Neural cell (in vitro differentiated cells): ENCODE data around the gene RPUSD3. TPM values are rescaled to one million over a fixed set of nuclear protein-coding genes. Genes with fewer than 3 reads are reported as not detected.
"Not testable (repeated sequence)": the region's sequence is repeated elsewhere in the genome, so short reads cannot be mapped to it uniquely, and the experiment has no call there.

Experiments
- H2AFZ ChIP-seq: fragments of 200-600, 300-800 bp; sonication (generic), shearing (Covaris generic); 2 replicates; pipeline ENCODE4 v1.6.0; 2014; ENCODE audit warnings: low read depth, mild to moderate bottlenecking, antibody characterized with exemption, low read length, moderate library complexity
- H3F3A ChIP-seq: fragments of 200-600 bp; shearing (Covaris generic); 2 replicates; pipeline ENCODE4 v1.6.1; 2016; ENCODE audit warnings: mild to moderate bottlenecking, moderate library complexity, mixed read lengths, antibody characterized with exemption, low read length; ENCODE audit not compliant: insufficient read depth, poor library complexity, severe bottlenecking
- H3K27ac ChIP-seq: fragments of 200-600, 300-800 bp; sonication (generic), shearing (Covaris generic); 2 replicates; pipeline ENCODE4 v1.5.1; 2014; ENCODE audit warnings: mild to moderate bottlenecking, low read length, moderate library complexity
- H3K27me3 ChIP-seq: fragments of 300-800, 200-600 bp; sonication (generic), shearing (Covaris generic); 2 replicates; pipeline ENCODE4 v1.6.0; 2014; ENCODE audit warnings: mild to moderate bottlenecking, low read depth, low read length, moderate library complexity; ENCODE audit not compliant: insufficient read depth
- H3K36me3 ChIP-seq: fragments of 300-800, 200-600 bp; sonication (generic), shearing (Covaris generic); 2 replicates; pipeline ENCODE4 v1.5.1; 2014; ENCODE audit warnings: mild to moderate bottlenecking, antibody characterized with exemption, low read length, moderate library complexity; ENCODE audit not compliant: insufficient read depth
- H3K4me2 ChIP-seq: fragments of 300-800, 200-600 bp; sonication (generic), shearing (Covaris generic); 2 replicates; pipeline ENCODE4 v1.6.0; 2014; ENCODE audit warnings: mild to moderate bottlenecking, low read length
- H3K4me3 ChIP-seq: fragments of 300-800, 200-600 bp; sonication (generic), shearing (Covaris generic); 2 replicates; pipeline ENCODE4 v1.5.1; 2014; ENCODE audit warnings: mild to moderate bottlenecking, low read length, moderate library complexity
- H3K79me2 ChIP-seq: fragments of 200-600 bp; shearing (Covaris generic); replicated peaks from 2 replicates; pipeline ENCODE4 v1.6.0; 2014; ENCODE audit warnings: mild to moderate bottlenecking, low read length, moderate library complexity; ENCODE audit not compliant: insufficient read depth
- H3K9ac ChIP-seq: fragments of 300-800, 200-600 bp; sonication (generic), shearing (Covaris generic); 2 replicates; pipeline ENCODE4 v1.6.1; 2016; ENCODE audit warnings: mild to moderate bottlenecking, low read length, mixed read lengths
- H3K9me2 ChIP-seq: fragments of 200-600 bp; shearing (Covaris generic); 2 replicates; pipeline ENCODE4 v1.6.1; 2016; ENCODE audit warnings: mild to moderate bottlenecking, low read length, mixed read lengths; ENCODE audit not compliant: insufficient read depth
- H3K9me3 ChIP-seq: fragments of 200-600, 300-800 bp; sonication (generic), shearing (Covaris generic); 2 replicates; pipeline ENCODE4 v1.6.1; 2016; ENCODE audit warnings: mild to moderate bottlenecking, mixed run types, low read length, moderate library complexity, mixed read lengths
- H4K20me1 ChIP-seq: fragments of 200-600 bp; shearing (Covaris generic); 2 replicates; pipeline ENCODE4 v1.6.1; 2016; ENCODE audit warnings: mild to moderate bottlenecking, mixed run types; ENCODE audit not compliant: insufficient read depth
- CTCF ChIP-seq: fragments of 450-650 bp; IDR thresholded peaks from 2 replicates; pipeline ENCODE4 v1.5.1; 2014; ENCODE audit warnings: antibody characterized with exemption, mild to moderate bottlenecking, moderate library complexity; ENCODE audit not compliant: poor library complexity, severe bottlenecking
- EP300 ChIP-seq: fragments of 450-650 bp; conservative IDR thresholded peaks from 2 replicates; pipeline ENCODE4 v1.6.1; 2014; ENCODE audit warnings: antibody characterized with exemption, mild to moderate bottlenecking, moderate library complexity; ENCODE audit not compliant: poor library complexity, severe bottlenecking
- EZH2 ChIP-seq: fragments of 200-600, 300-800 bp; shearing (Covaris generic), sonication (generic); IDR thresholded peaks from 2 replicates; pipeline ENCODE4 v1.6.1; 2014; ENCODE audit warnings: antibody characterized with exemption, low read length, borderline replicate concordance, mild to moderate bottlenecking; ENCODE audit not compliant: insufficient read depth, poor library complexity, severe bottlenecking
- MXI1 ChIP-seq: fragments of 450-650 bp; conservative IDR thresholded peaks from 2 replicates; pipeline ENCODE4 v1.6.1; 2014; ENCODE audit warnings: antibody characterized with exemption, mild to moderate bottlenecking; ENCODE audit not compliant: poor library complexity, severe bottlenecking
- POLR2AphosphoS5 ChIP-seq: IDR thresholded peaks from 2 replicates; pipeline ENCODE4 v1.6.1; 2012
- RAD21 ChIP-seq: fragments of 450-650 bp; conservative IDR thresholded peaks from 2 replicates; pipeline ENCODE4 v1.6.1; 2014; ENCODE audit warnings: antibody characterized with exemption, mild to moderate bottlenecking, moderate library complexity
- REST ChIP-seq: IDR thresholded peaks from 2 replicates; pipeline ENCODE4 v1.6.1; 2012; ENCODE audit warnings: borderline replicate concordance
- SMC3 ChIP-seq: fragments of 450-650 bp; conservative IDR thresholded peaks from 2 replicates; pipeline ENCODE4 v1.6.1; 2014; ENCODE audit warnings: antibody characterized with exemption, mild to moderate bottlenecking, moderate library complexity; ENCODE audit not compliant: poor library complexity
- TAF1 ChIP-seq: IDR thresholded peaks from 2 replicates; pipeline ENCODE4 v1.6.1; 2012; ENCODE audit warnings: low read depth
- polyA plus RNA-seq: library from polyadenylated mRNA; depleted of rRNA; stranded (reverse); fragments of >200 nt; gene quantifications from 2 replicates; pipeline ENCODE4 v1.2.3, GENCODE V29; 2014

The RPUSD3 gene
- polyA plus RNA-seq, 1 donor from 2014 or later: 35.2 TPM

DNA sequence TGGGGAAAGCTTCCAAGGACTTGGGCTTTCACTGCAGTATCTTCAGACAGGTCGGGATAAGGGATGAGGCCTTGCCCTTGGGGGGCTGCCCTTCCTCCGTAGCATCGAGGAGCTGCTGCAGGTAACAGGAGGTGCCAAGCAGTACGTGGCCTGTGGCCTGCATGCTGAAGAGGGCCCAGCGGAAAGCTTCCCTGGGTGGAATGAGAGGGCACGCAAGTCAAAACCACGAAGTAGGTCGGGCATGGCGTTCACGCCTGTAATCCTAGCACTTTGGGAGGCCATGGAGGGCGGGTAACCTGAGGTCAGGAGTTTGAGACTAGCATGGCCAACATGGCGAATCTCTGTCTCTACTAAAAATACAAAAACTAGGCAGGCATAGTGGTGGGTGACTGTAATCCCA is 23.3 kb upstream of the RPUSD3 start:
- Histone ChIP-seq H3K27ac (no peak overlapping the region), H2AFZ (no peak overlapping the region)

DNA sequence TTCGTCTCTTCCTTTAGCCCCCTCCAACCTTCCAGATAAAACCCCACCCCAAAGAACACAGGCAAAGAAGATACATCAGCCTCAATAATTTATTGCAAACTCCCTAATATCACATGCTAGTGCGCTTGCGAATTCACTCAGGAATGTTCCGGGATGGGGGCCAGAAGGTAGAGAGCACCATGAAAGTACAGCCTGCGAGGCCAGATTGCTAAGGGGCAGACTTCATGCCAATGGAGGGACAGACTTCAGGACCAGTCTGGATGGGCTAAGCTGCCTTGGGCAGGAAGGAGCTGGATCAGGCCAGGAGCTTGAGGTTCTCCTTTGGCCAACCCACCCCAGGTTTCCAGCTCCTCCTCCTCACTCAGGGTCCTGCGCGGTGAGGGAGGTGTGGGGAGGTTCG is 22.8 kb upstream of the RPUSD3 start:
- H3K79me2 ChIP-seq: no peaks in the 10 kb centered on the region
- no peaks in the 10 kb centered on the region for H3K27me3 ChIP-seq
- no peak for TF ChIP-seq EP300
- no peaks in the 10 kb centered on the region for H3K36me3 ChIP-seq
- no peak overlapping the region for H3K9ac ChIP-seq
- no peak overlapping the region for H3K4me3 ChIP-seq
- no peak overlapping the region for H3K4me2 ChIP-seq
- no peaks in the 10 kb centered on the region for H3F3A ChIP-seq
- no peak overlapping the region for H2AFZ ChIP-seq
- no peak overlapping the region for H3K27ac ChIP-seq
- no peaks in the 10 kb centered on the region for H3K9me2 ChIP-seq
- H3K9me3 ChIP-seq: no peaks in the 10 kb centered on the region
- H4K20me1 ChIP-seq: no peaks in the 10 kb centered on the region

More for the DNA sequence above, 23.3 kb upstream of the RPUSD3 start:
- Histone ChIP-seq H3K36me3 (no peaks in the 10 kb centered on the region), H3K27me3 (no peaks in the 10 kb centered on the region), H3K9me3 (no peaks in the 10 kb centered on the region), H3K79me2 (no peaks in the 10 kb centered on the region), H3K9me2 (no peaks in the 10 kb centered on the region), H4K20me1 (no peaks in the 10 kb centered on the region), H3K4me3 (no peak overlapping the region), H3K4me2 (no peak overlapping the region), H3K9ac (no peak overlapping the region), H3F3A (no peaks in the 10 kb centered on the region)
- TF ChIP-seq TAF1 (no peak), EZH2 (no peak), EP300 (no peak), CTCF (no peak), POLR2AphosphoS5 (no peak), MXI1 (no peak), REST (no peak), SMC3 (no peak), RAD21 (no peak)

- not testable (repeated sequence) for H3F3A ChIP-seq, H3K4me2 ChIP-seq, H3K79me2 ChIP-seq, H3K4me3 ChIP-seq, H3K9ac ChIP-seq, H3K9me2 ChIP-seq, H4K20me1 ChIP-seq, H2AFZ ChIP-seq, H3K27ac ChIP-seq, H3K27me3 ChIP-seq, H3K36me3 ChIP-seq, H3K9me3 ChIP-seq
Observed at GRCh38 chr3:9865125-9865637, 21.4 kb upstream of the RPUSD3 start.
